HCT116 (cell line): ENCODE measurements around the gene IFNL1. TPM values are rescaled to one million over a fixed set of nuclear protein-coding genes. Genes with fewer than 3 reads are reported as not detected.

Experiments used
- ATAC-seq: fragments of 200-7000 bp; cut with Tn5 transposase; 2 replicates; pipeline ENCODE4 v1.9.1; 2020; ENCODE audit warnings: mild to moderate bottlenecking, moderate library complexity
- BruUV-seq: library from RNA; stranded (reverse); fragments of 400-500 nt; replicated peaks from 2 replicates; lab custom pipeline; 2021; lab: Mats Ljungman, UMichigan
- CTCF ChIA-PET: fragments of 300-600 bp; sonication (Branson Sonifier 250); formaldehyde crosslinking; loops from one replicate; lab custom pipeline; 2021; ENCODE audit warnings: antibody characterized with exemption; lab: Charles Lee
- POLR2A ChIA-PET: fragments of 300-600, 350-600 bp; sonication (Branson Sonifier 250); formaldehyde crosslinking; loops from one replicate; lab custom pipeline; 2021; ENCODE audit warnings: antibody characterized with exemption; lab: Charles Lee
- RAD21 ChIA-PET, 2 experiments: fragments of 300-600 bp; sonication (Branson Sonifier 250); formaldehyde crosslinking; loops; one replicate each; lab custom pipeline; 2023; ENCODE audit warnings: low total read pairs in 2 of 2; ENCODE audit not compliant: uncharacterized antibody in 2 of 2, unreplicated experiment in 2 of 2, low non-redundant PET in 1 of 2; lab: Charles Lee
- DNase-seq: peaks from one replicate; pipeline ENCODE4 v3.0.0-alpha.2; 2010; ENCODE audit warnings: low read depth, low spot score
- H2AFZ ChIP-seq: fragments of 200-600 bp; shearing (Covaris generic), sonication (generic); 2 replicates; pipeline ENCODE4 v1.6.1; 2017; ENCODE audit warnings: low read depth, mixed run types, mixed read lengths, antibody characterized with exemption, low read length; ENCODE audit not compliant: poor library complexity, severe bottlenecking
- H3K27ac ChIP-seq: 2 replicates; pipeline ENCODE4 v1.5.1; 2012; ENCODE audit warnings: low read depth, low read length
- H3K27me3 ChIP-seq: fragments of 200-600 bp; sonication (generic); 2 replicates; pipeline ENCODE4 v1.6.1; 2016; ENCODE audit warnings: mixed run types, low read length, mixed read lengths; ENCODE audit not compliant: insufficient read depth
- H3K36me3 ChIP-seq, 2 experiments: fragments of 200-500 bp in 1 of 2; fragments of 200-600 bp in 1 of 2; sonication (Bioruptor generic) in 1 of 2; sonication (generic) in 1 of 2; 2 replicates each; pipeline versions ENCODE4 v1.5.1 to v1.6.1; 2014 to 2016; ENCODE audit warnings: low read length in 2 of 2, inconsistent platforms in 1 of 2, mixed read lengths in 1 of 2, mixed run types in 1 of 2; ENCODE audit not compliant: insufficient read depth in 2 of 2, control insufficient read depth in 1 of 2
- H3K4me1 ChIP-seq, 2 experiments: fragments of 200-600 bp in 1 of 2; sonication (generic) in 1 of 2; 2 replicates each; pipeline versions ENCODE4 v1.5.1 to v1.6.1; 2012 to 2017; ENCODE audit warnings: low read length in 2 of 2, inconsistent platforms in 1 of 2, mild to moderate bottlenecking in 1 of 2, mixed read lengths in 1 of 2, mixed run types in 1 of 2, moderate library complexity in 1 of 2; ENCODE audit not compliant: insufficient read depth in 2 of 2, control insufficient read depth in 1 of 2
- H3K4me2 ChIP-seq: fragments of 200-600 bp; sonication (generic); 2 replicates; pipeline ENCODE4 v1.6.1; 2017; ENCODE audit warnings: mixed run types, low read length, mixed read lengths
- H3K4me3 ChIP-seq, 2 experiments: fragments of 200-600 bp in 1 of 2; sonication (generic) in 1 of 2; replicated peaks in 1 of 2; 2 replicates each; pipeline ENCODE4 v1.5.1; 2011 to 2016; ENCODE audit warnings: low read length in 2 of 2, control low read depth in 1 of 2, low read depth in 1 of 2, mild to moderate bottlenecking in 1 of 2, mixed read lengths in 1 of 2, mixed run types in 1 of 2
- H3K79me2 ChIP-seq: fragments of 200-600 bp; sonication (generic); 2 replicates; pipeline ENCODE4 v1.6.1; 2017; ENCODE audit warnings: mild to moderate bottlenecking, mixed run types, low read length, moderate library complexity, mixed read lengths; ENCODE audit not compliant: insufficient read depth
- H3K9ac ChIP-seq: fragments of 200-600 bp; sonication (generic); 2 replicates; pipeline ENCODE4 v1.6.1; 2016; ENCODE audit warnings: low read length, mixed read lengths
- H3K9me2 ChIP-seq: fragments of 200-600 bp; sonication (generic), shearing (Covaris generic); 2 replicates; pipeline ENCODE4 v1.6.1; 2017; ENCODE audit warnings: mixed run types, mild to moderate bottlenecking, moderate library complexity; ENCODE audit not compliant: insufficient read depth
- H3K9me3 ChIP-seq, 2 experiments: fragments of 200-500 bp in 1 of 2; fragments of 200-600 bp in 1 of 2; sonication (Bioruptor generic) in 1 of 2; sonication (generic) in 1 of 2; 2 replicates each; pipeline ENCODE4 v1.6.1; 2014 to 2017; ENCODE audit warnings: low read length in 2 of 2, mixed read lengths in 2 of 2, inconsistent platforms in 1 of 2, low read depth in 1 of 2, mild to moderate bottlenecking in 1 of 2, mixed run types in 1 of 2, moderate library complexity in 1 of 2; ENCODE audit not compliant: control insufficient read depth in 1 of 2, insufficient read depth in 1 of 2
- H4K20me1 ChIP-seq: fragments of 200-600 bp; sonication (generic), shearing (Covaris generic); 2 replicates; pipeline ENCODE4 v1.6.1; 2017; ENCODE audit warnings: mixed run types, mild to moderate bottlenecking, moderate library complexity; ENCODE audit not compliant: insufficient read depth
- ATF3 ChIP-seq: IDR thresholded peaks from 2 replicates; pipeline ENCODE4 v1.6.1; 2012
- CBX3 ChIP-seq: IDR thresholded peaks from 2 replicates; pipeline ENCODE4 v1.6.1; 2012; ENCODE audit warnings: low read depth
- CTCF ChIP-seq, 3 experiments: fragments of 200-600 bp in 1 of 3; sonication (generic) in 1 of 3; IDR thresholded peaks in 2 of 3; conservative IDR thresholded peaks in 1 of 3; 2 replicates each; pipeline ENCODE4 v1.5.1; 2012 to 2017; ENCODE audit warnings: low read depth in 2 of 3, low read length in 2 of 3, antibody characterized with exemption in 1 of 3, borderline replicate concordance in 1 of 3, control low read depth in 1 of 3, mild to moderate bottlenecking in 1 of 3, mixed read lengths in 1 of 3, mixed run types in 1 of 3, moderate library complexity in 1 of 3; ENCODE audit not compliant: insufficient read depth in 1 of 3
- ELF1 ChIP-seq: IDR thresholded peaks from 2 replicates; pipeline ENCODE4 v1.6.1; 2012; ENCODE audit warnings: low read depth, borderline replicate concordance
- EZH2 ChIP-seq: fragments of 200-600 bp; sonication (generic); IDR thresholded peaks from 2 replicates; pipeline ENCODE4 v1.6.1; 2017; ENCODE audit warnings: antibody characterized with exemption, mixed run types
- FOSL1 ChIP-seq: IDR thresholded peaks from 2 replicates; pipeline ENCODE4 v1.6.1; 2012; ENCODE audit warnings: low read depth
- JUND ChIP-seq: IDR thresholded peaks from 2 replicates; pipeline ENCODE4 v1.6.1; 2012
- MAX ChIP-seq: IDR thresholded peaks from 2 replicates; pipeline ENCODE4 v1.6.1; 2012
- POLR2A ChIP-seq: IDR thresholded peaks from 2 replicates; pipeline ENCODE4 v1.7.0; 2011; ENCODE audit warnings: borderline replicate concordance; ENCODE audit not compliant: insufficient read depth, insufficient read length; ENCODE audit errors: extremely low read depth
- RAD21 ChIP-seq: IDR thresholded peaks from 2 replicates; pipeline ENCODE4 v1.6.1; 2012; ENCODE audit warnings: low read depth, mild to moderate bottlenecking
- SIN3A ChIP-seq: IDR thresholded peaks from 2 replicates; pipeline ENCODE4 v1.6.1; 2012; ENCODE audit warnings: low read depth
- YY1 ChIP-seq: IDR thresholded peaks from 2 replicates; pipeline ENCODE4 v1.6.1; 2011; ENCODE audit warnings: low read length, low read depth, moderate library complexity, mild to moderate bottlenecking; ENCODE audit not compliant: insufficient replicate concordance; ENCODE audit errors: extremely low read depth
- intact Hi-C: fragments of 100-400 bp; cut with micrococcal nuclease; formaldehyde crosslinking; loops from 2 replicates; pipeline ENCODE4 v1.10.0; 2022
- total RNA-seq: library from RNA; stranded (reverse); gene quantifications from one replicate; pipeline ENCODE4 v1.2.1, GENCODE V29; 2021; ENCODE audit not compliant: unreplicated experiment

Gene IFNL1
- total RNA-seq, 1 experiment from 2014 or later, result not detected

- intact Hi-C loops, result no loop called here
- Histone ChIP-seq H3K9me2 (no peaks in the 10 kb centered on the region), H3K27ac (no peak overlapping the region), H3K9ac (no peak overlapping the region), H3K36me3 (no peaks in the 10 kb centered on the region), H3K9me3 (no peaks in the 10 kb centered on the region), H3K4me1 (peaks cover 0 to 6% of the 10 kb centered on the region in 2 experiments; a peak in 1 of 4 replicates), H3K4me3 (no peak overlapping the region), H2AFZ (no peak overlapping the region), H4K20me1 (no peaks in the 10 kb centered on the region), H3K27me3 (no peaks in the 10 kb centered on the region), H3K4me2 (no peak overlapping the region), H3K79me2 (no peaks in the 10 kb centered on the region)
- no TSS peak for BruUV-seq
- TF ChIP-seq MAX (no peak), POLR2A (no peak), FOSL1 (no peak), EZH2 (no peak)
- no peak for ATAC-seq
- RAD21 ChIA-PET, result no interaction called here
- CTCF ChIA-PET, result interaction anchor here (0.9 kb wide), 1 partner anchor 13 kb away, joined by 3 read pairs; no protein-coding TSS in a partner anchor
- POLR2A ChIA-PET, result no interaction called here
- no peak for DNase-seq
These were observed 45.1 kb upstream of the IFNL1 start for GRCh38 chr19:39251081-39251480.

GRCh38 chr19:39251846-39252245, 44.4 kb upstream of the IFNL1 start:
- CTCF ChIA-PET, result interaction anchor here (0.9 kb wide), 1 partner anchor 14 kb away, joined by 3 read pairs; no protein-coding TSS in a partner anchor
- H3K79me2 ChIP-seq, result no peaks in the 10 kb centered on the region
- POLR2A ChIA-PET, result no interaction called here
- H3K9ac ChIP-seq, result no peak overlapping the region
- RAD21 ChIA-PET, result no interaction called here
- no peak for ATAC-seq
- H3K9me2 ChIP-seq, result no peaks in the 10 kb centered on the region
- no peak overlapping the region for H2AFZ ChIP-seq
- DNase-seq, result no peak
- H3K36me3 ChIP-seq, result no peaks in the 10 kb centered on the region
- intact Hi-C loops, result no loop called here
- no peaks in the 10 kb centered on the region for H3K9me3 ChIP-seq
- TF ChIP-seq RAD21, result no peak
- TF ChIP-seq SIN3A, result no peak
- TF ChIP-seq YY1, result no peak
- no peak for TF ChIP-seq CBX3
- no peak for TF ChIP-seq FOSL1
- no peak for TF ChIP-seq MAX
- TF ChIP-seq JUND, result no peak
- no peak for TF ChIP-seq CTCF (IDR thresholded peaks at IDR 0.05 in 2 of 3, conservative IDR thresholded peaks at IDR 0.05 in 1 of 3; ENCODE audit: borderline replicate concordance in 1 of 3, insufficient read depth in 1 of 3, low read depth in 2 of 3, low read length in 2 of 3)
- no peak for TF ChIP-seq ATF3
- no peak for TF ChIP-seq ELF1
- peaks cover 0 to 6% of the 10 kb centered on the region in 2 experiments; a peak in 1 of 4 replicates for H3K4me1 ChIP-seq
- no peak overlapping the region for H3K4me2 ChIP-seq
- H3K27ac ChIP-seq, result no peak overlapping the region
- no peak overlapping the region for H3K4me3 ChIP-seq
- BruUV-seq, result no TSS peak
- H3K27me3 ChIP-seq, result no peaks in the 10 kb centered on the region
- no peaks in the 10 kb centered on the region for H4K20me1 ChIP-seq
